H1 (cell line): ENCODE results near the gene CACNA1C. TPM values are rescaled to one million over a fixed set of nuclear protein-coding genes. Genes with fewer than 3 reads are reported as not detected.

ENCODE experiments used
- CEBPB ChIP-seq: IDR thresholded peaks from 2 replicates; pipeline ENCODE4 v1.6.1; 2012; ENCODE audit warnings: low read depth, low read length
- HDAC2 ChIP-seq, 2 experiments: fragments of 300-600 bp in 1 of 2; sonication (generic) in 1 of 2; IDR thresholded peaks; 2 replicates each; pipeline ENCODE4 v1.6.1; 2011 to 2012; ENCODE audit warnings: low read depth in 2 of 2, low read length in 2 of 2, mild to moderate bottlenecking in 2 of 2, moderate library complexity in 2 of 2, borderline replicate concordance in 1 of 2, inconsistent platforms in 1 of 2
- KDM4A ChIP-seq: IDR thresholded peaks from one replicate; pipeline ENCODE4 v1.7.1; 2012; ENCODE audit warnings: low read depth, mild to moderate bottlenecking, moderate library complexity, low read length, inconsistent platforms; ENCODE audit not compliant: severe bottlenecking
- RXRA ChIP-seq: IDR thresholded peaks from 2 replicates; pipeline ENCODE4 v1.6.1; 2011; ENCODE audit warnings: low read depth, mild to moderate bottlenecking, low read length, moderate library complexity; ENCODE audit not compliant: insufficient read depth
- polyA plus RNA-seq, 7 experiments: library from polyadenylated mRNA; depleted of rRNA in 3 of 7; stranded (reverse) in 5 of 7; unstranded in 2 of 7; fragments of >200 nt in 5 of 7; fragments of 200-250 nt in 2 of 7; gene quantifications; 1 replicate in 5 of 7; 2 replicates in 1 of 7; 4 replicates in 1 of 7; pipeline versions ENCODE4 v1.2.1 to v1.2.3, GENCODE V29; 2011 to 2013; ENCODE audit warnings: missing spikeins in 2 of 7, mixed read lengths in 2 of 7
- total RNA-seq: library from RNA; stranded (reverse); fragmentation: NEBNext Ultra II Directional; extraction: Animal tissue kit (Norgen Biotek cat#: 25700); gene quantifications from 2 replicates; pipeline ENCODE4 v1.2.1, GENCODE V29; 2021

Gene CACNA1C
- total and polyA plus RNA-seq, 2 of the 8 experiments (the other 6 are each of a cell fraction or from before 2014, with no cell fraction given) = 1.3 TPM

- TF ChIP-seq KDM4A (no peak), RXRA (no peak), CEBPB (no peak), HDAC2 (IDR thresholded peaks at IDR 0.05; ENCODE audit: borderline replicate concordance in 1 of 2, low read depth in 2 of 2, low read length in 2 of 2) (no peak)
- TF ChIP-seq, all 59 proteins: peak for 0
Observed at GRCh38 chr12:2013086-2013485, 39.7 kb upstream of the CACNA1C start (continued).
